NB4 (cell line): Measurements from ENCODE around the gene GOLM1.

Source experiments
- DNase-seq: peaks from one replicate; pipeline ENCODE4 v3.0.0; 2010; ENCODE audit warnings: low read depth
- H3K4me3 ChIP-seq: one replicate; pipeline ENCODE4 v1.5.1; 2011; ENCODE audit warnings: mild to moderate bottlenecking, low read depth, low read length, moderate library complexity
- CTCF ChIP-seq: IDR thresholded peaks from one replicate; pipeline ENCODE4 v1.5.1; 2012; ENCODE audit warnings: low read depth, low read length
- MAX ChIP-seq: IDR thresholded peaks from 2 replicates; pipeline ENCODE4 v1.6.1; 2011; ENCODE audit warnings: low read depth, low read length
- MYC ChIP-seq: IDR thresholded peaks from 2 replicates; pipeline ENCODE4 v1.6.1; 2011; ENCODE audit warnings: low read depth, low read length
- POLR2A ChIP-seq: IDR thresholded peaks from 2 replicates; pipeline ENCODE4 v1.6.1; 2011; ENCODE audit warnings: mild to moderate bottlenecking; ENCODE audit not compliant: insufficient read length; ENCODE audit errors: extremely low read depth

Gene GOLM1

GRCh38 chr9:86096386-86096785, 3.0 kb downstream of the GOLM1 start:
- TF ChIP-seq CTCF = no peak
- no peak for TF ChIP-seq MYC
- no peak for TF ChIP-seq MAX
- TF ChIP-seq POLR2A = no peak
- H3K4me3 ChIP-seq = no peak overlapping the region
- DNase-seq = no peak

GRCh38 chr9:86093788-86094555, 5.4 kb downstream of the GOLM1 start:
- H3K4me3 ChIP-seq = no peak overlapping the region
- TF ChIP-seq POLR2A = no peak
- no peak for TF ChIP-seq MYC
- no peak for TF ChIP-seq MAX
- TF ChIP-seq CTCF = no peak
- DNase-seq = peak; percentile 14

- DNase-seq = no peak
- no peak overlapping the region for H3K4me3 ChIP-seq
- no peak for TF ChIP-seq POLR2A
- no peak for TF ChIP-seq MYC
- TF ChIP-seq MAX = no peak
- TF ChIP-seq CTCF = no peak
These were observed 7.9 kb downstream of the GOLM1 start for GRCh38 chr9:86091477-86091876.

- no peak overlapping the region for H3K4me3 ChIP-seq
- no peak for TF ChIP-seq CTCF
- no peak for TF ChIP-seq MYC
- TF ChIP-seq POLR2A = no peak
- TF ChIP-seq MAX = no peak
- DNase-seq = no peak
These were observed 16.5 kb downstream of the GOLM1 start for GRCh38 chr9:86082870-86083269.

- DNase-seq = no peak
- no peak for TF ChIP-seq CTCF
These were observed 19.4 kb downstream of the GOLM1 start for GRCh38 chr9:86079865-86080469.

GRCh38 chr9:86079421-86079831, 19.9 kb downstream of the GOLM1 start:
- H3K4me3 ChIP-seq = no peak overlapping the region
- DNase-seq = no peak
- TF ChIP-seq MAX (no peak), POLR2A (no peak), CTCF (no peak), MYC (no peak)

More at GRCh38 chr9:86079865-86080469, 19.4 kb downstream of the GOLM1 start:
- no peak overlapping the region for H3K4me3 ChIP-seq
